ENCODE measurements around the gene CDAN1.

CDAN1 gene

DNA sequence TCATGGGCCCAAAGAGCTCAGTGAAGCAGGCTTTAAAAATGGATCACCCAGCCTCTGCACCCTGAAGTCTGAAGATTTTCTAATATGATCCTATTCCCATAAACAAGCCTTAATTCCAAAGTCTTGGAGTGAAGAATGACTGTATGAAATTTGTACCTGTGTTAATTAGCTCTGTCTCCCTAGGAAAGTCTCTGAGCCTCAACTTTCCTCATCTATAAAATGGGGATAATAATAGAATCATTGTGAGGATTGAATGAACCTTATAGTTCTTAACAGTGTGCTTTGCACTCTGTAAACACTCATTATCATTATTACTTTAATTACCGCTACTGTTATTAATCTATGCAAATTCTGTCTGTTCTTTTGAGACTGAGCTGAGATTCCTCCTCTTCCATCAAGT is 61.9 kb downstream of the CDAN1 start:
- TF ChIP-seq, protein P1, sequence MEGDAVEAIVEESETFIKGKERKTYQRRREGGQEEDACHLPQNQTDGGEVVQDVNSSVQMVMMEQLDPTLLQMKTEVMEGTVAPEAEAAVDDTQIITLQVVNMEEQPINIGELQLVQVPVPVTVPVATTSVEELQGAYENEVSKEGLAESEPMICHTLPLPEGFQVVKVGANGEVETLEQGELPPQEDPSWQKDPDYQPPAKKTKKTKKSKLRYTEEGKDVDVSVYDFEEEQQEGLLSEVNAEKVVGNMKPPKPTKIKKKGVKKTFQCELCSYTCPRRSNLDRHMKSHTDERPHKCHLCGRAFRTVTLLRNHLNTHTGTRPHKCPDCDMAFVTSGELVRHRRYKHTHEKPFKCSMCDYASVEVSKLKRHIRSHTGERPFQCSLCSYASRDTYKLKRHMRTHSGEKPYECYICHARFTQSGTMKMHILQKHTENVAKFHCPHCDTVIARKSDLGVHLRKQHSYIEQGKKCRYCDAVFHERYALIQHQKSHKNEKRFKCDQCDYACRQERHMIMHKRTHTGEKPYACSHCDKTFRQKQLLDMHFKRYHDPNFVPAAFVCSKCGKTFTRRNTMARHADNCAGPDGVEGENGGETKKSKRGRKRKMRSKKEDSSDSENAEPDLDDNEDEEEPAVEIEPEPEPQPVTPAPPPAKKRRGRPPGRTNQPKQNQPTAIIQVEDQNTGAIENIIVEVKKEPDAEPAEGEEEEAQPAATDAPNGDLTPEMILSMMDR (IDR thresholded peaks at IDR 0.05; ENCODE audit: low read depth, low read length, missing control alignments) = no peak
- no peak overlapping the region for H3K4me3 ChIP-seq (ENCODE audit: low read depth, low read length)
- no peak for DNase-seq (ENCODE audit: low read depth)
- in situ Hi-C loops (cut with HindIII; ENCODE audit: low sequenced_read_pairs) = loop anchor here (25.0 kb wide), 1 partner anchor 262 kb away; no protein-coding TSS in a partner anchor

DNA sequence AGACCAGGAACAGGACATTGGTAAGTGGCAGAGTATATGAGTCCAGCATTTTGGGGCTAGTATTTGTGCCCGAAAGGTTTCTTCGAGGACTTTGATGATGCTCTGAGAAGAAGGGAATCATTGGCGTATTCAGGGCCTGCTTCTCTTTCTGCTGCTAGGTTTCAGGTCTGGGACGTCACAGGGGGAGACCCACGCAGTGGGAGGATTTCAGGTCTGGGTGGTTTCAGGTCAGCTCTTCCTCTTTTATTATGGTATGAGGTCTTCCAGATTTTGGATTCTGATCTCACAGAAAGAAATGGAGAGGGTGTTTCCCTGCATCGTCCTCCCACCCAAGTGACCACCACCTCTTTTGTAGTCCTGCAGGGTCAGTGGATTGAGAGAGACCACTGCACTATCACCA is 62.5 kb downstream of the CDAN1 start:
- TF ChIP-seq, protein P1 (IDR thresholded peaks at IDR 0.05; ENCODE audit: low read depth, low read length, missing control alignments) = no peak
- in situ Hi-C loops (cut with HindIII; ENCODE audit: low sequenced_read_pairs) = no loop called here
- no peak for DNase-seq (ENCODE audit: low read depth)
- no peak overlapping the region for H3K4me3 ChIP-seq (ENCODE audit: low read depth, low read length)
